Activated CD4-positive, alpha-beta T cell treated with anti-CD3 and anti-CD28 coated beads for 24 hours (primary cell): Measurements from ENCODE around the gene WASHC2C.
"Not testable (repeated sequence)": the region's sequence is repeated elsewhere in the genome, so short reads cannot be mapped to it uniquely, and the experiment has no call there.

Experiments used
- DNase-seq, 2 donors: peaks; one replicate each; pipeline ENCODE4 v3.0.0-alpha.2; 2020; ENCODE audit warnings: low read depth in 2 of 2

Gene WASHC2C

GRCh38 chr10:45771757-45772461, 44.8 kb downstream of the WASHC2C start:
- DNase-seq, result not testable (repeated sequence)

DNA sequence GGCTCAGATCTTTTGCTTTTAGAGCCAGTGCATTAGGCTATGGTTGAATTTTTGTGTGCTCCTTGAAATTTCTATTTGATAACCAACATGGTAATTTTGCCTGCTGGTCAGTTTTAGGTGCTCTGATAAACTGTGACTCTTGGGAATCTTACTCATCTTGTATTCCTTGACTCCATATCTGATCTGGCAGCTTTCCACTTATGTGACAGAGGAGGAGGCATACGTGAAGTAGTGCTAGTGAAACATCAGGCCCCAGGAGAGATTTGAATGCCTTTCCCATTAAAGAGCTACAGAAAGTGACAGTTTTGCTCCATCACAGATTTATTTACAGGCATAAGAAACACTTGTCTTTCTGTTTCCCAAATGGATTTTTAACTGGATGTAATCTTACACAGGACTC, 59.2 kb downstream of the WASHC2C start:
- not testable (repeated sequence) for DNase-seq

- not testable (repeated sequence) for DNase-seq
These were observed 60.2 kb downstream of the WASHC2C start for GRCh38 chr10:45787212-45787741.

DNA sequence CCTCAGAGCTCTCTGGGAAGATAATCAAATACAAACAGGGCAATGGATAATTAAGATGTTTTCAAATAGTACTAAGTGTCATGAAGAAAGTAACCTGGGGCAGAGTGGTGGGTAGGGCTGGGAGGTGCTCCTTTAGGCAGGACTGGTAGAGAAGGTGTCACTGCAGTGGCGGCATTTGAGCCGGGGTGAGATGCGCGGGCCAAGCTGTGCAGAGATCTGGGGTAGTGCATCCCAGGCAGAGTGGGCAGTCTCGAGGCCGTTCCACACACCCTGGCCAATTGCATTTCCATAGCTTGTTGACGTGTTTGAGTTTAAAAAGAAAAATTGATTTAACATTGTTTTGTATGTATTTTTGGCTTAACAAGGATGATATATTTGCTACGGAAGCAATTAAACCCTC, 62.9 kb downstream of the WASHC2C start:
- DNase-seq, result not testable (repeated sequence)

DNA sequence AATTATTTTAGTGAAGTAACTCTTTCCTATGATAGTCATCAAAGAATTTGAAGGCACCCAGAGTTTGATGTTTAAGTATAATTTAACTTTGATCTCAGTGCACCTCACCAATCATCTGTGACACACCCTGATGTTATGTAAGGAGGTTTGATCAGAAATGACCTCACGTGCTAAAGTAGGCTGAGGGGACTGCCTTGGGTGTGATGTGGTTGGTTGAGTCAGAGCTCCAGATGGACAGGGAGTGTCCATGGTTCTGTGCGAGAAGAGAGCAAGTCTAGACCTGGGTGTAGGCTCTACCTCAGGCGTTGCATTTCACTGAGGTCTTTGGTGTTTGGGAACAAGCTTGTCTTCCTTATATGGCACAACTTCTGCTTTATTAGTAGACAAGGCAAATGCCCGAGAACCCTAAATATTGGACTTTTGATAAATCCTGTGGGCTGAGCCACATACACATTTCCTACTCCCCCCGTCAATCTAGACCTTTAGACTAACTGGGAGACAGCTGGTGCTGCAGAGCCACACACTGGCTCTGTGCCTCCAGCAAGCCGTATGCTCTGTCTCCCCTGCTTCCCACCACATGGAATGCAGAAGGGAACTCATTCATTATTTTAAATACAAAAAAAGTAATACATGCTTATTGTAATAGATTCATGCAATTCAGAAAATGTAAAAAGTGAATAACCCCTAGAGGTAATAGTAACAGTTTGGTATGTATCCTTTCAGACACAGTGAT, 63.8 kb downstream of the WASHC2C start:
- not testable (repeated sequence) for DNase-seq

GRCh38 chr10:45794761-45795160, 67.7 kb downstream of the WASHC2C start:
- not testable (repeated sequence) for DNase-seq

DNA sequence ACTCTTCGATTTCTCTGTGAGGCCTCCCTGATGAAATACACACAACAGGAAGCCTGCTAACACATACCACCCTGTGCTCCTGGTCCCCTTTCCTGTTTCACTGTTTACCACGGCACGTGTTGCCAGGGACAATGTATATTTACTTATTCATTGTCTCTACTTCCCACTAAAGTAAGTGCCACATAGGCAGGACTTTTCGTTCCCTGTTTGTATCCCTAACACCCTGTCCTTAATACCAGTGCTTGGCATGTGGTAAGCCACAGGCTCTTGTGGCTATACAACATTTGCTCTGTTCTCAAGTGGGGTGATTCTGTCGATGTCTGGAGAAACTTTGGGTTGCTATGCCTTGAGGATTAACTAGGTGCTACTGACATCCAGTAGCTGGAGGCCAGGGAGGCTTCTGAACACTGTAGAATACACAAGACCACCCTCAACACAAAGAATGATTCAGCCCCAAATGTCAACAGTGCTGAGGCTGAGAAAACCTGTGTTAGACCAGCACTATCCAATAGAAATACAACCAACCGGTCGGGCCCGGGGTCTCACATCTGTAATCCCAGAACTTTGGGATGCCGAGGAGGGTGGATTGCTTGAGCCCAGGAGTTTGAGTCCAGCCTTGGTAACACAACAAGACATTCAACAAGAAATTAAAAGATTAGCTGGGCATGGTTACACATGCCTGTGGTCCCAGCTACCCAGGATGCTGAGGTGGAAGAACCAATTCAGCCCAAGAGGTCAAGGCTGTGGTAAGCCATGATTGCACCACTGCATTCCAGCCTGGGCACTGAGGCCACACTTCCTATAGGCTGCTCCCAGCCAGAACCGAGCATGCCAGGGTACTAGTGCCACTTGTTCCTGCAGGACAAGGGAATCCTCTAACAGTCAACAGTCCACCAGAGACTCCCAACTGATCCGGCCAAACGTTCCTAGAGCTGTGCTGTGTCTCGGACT, 76.3 kb downstream of the WASHC2C start:
- not testable (repeated sequence) for DNase-seq

DNA sequence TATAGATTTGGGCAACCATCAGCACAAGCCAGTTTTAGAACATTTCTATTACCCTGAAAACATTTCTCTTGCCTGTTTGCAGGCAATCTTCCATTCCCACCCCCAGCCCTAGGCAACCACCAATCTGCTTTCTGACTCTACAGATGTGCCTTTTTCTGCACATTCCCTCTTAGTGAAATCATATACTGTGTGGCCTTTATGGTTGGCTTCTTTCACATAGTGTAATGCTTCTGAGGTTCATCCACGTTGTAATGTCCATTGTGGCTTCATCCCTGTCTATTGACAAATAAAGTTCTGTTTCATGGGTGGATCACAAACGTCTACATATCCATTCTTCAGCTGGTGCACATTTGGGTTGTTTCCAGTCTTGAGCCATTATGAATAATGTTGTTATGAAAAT, 77.9 kb downstream of the WASHC2C start:
- not testable (repeated sequence) for DNase-seq

DNA sequence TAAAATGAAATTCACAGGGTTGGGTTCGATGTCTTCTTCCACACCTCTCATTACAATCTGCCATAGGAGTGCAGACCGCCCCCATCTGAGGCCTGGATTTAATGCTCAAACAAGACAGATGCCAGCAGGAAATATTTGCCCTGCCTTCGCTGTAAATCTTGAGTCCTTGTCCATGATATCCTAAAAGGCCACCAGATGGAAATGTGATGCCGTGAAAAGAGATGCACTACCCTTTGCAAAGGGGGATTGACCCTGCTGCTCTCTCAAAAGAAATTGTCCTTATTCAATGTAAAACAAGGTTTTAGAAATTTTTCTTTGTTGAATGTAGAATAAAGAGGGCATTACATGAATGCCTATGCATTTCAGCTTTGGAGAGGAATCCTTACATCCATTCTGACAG, 82.8 kb downstream of the WASHC2C start:
- DNase-seq, result no peak

- DNase-seq, result no peak
These were observed 84.0 kb downstream of the WASHC2C start for GRCh38 chr10:45811075-45811474.

GRCh38 chr10:45812959-45813358, 85.9 kb downstream of the WASHC2C start:
- DNase-seq, result not testable (repeated sequence)

DNA sequence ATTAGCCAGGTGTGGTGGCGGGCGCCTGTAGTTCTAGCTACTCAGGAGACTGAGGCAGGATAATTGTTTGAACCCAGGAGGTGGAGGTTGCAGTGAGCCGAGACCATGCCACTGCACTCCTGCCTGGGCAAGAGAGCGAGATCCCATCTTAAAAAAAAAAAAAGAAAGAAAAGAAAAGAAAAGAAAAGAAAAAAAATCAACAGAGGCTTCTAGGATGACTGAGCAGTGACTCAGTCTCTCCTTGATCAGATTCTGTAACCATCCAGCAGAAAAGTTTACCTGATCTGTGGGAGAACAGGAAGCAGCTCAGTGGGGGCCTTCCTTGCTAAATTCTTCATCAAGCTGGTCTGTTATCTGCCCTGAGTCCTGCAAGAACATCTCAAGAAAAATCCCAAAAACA, 87.1 kb downstream of the WASHC2C start:
- DNase-seq, result not testable (repeated sequence)

- no peak for DNase-seq
These were observed 90.2 kb downstream of the WASHC2C start for GRCh38 chr10:45817130-45817859.

GRCh38 chr10:45817912-45818311, 90.8 kb downstream of the WASHC2C start:
- DNase-seq, result no peak

DNA sequence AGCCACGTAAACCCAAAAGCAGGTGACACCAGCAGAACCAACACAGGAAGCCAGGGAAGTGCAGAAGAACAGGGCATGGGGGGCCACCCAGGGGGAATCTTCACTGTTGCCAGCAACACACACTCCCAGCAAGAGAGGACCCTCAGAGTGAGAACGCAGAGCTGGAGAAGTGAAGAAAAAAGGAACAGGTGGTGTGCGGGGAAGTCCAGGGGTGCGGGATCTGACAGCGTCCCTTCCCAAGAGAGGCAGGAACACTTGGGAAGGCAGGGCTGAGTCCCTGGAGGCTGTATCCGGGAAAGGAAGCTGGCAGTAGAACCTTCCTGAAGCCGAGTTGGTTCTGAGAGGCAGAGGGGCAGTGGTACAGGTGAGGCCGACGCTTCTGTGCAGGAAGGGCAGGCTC, 92.5 kb downstream of the WASHC2C start:
- no peak for DNase-seq

GRCh38 chr10:45820107-45820830, 93.2 kb downstream of the WASHC2C start:
- not testable (repeated sequence) for DNase-seq

GRCh38 chr10:45822918-45823317, 95.9 kb downstream of the WASHC2C start:
- DNase-seq, result not testable (repeated sequence)
